HG03457 (cell line): ENCODE data around the gene PLA2G1B.

Source experiments
- ATAC-seq: cut with Tn5 transposase; IDR thresholded peaks from one replicate; pipeline ENCODE4 v1.9.1; 2021; ENCODE audit warnings: moderate number of reproducible peaks; ENCODE audit not compliant: unreplicated experiment

The PLA2G1B gene

DNA sequence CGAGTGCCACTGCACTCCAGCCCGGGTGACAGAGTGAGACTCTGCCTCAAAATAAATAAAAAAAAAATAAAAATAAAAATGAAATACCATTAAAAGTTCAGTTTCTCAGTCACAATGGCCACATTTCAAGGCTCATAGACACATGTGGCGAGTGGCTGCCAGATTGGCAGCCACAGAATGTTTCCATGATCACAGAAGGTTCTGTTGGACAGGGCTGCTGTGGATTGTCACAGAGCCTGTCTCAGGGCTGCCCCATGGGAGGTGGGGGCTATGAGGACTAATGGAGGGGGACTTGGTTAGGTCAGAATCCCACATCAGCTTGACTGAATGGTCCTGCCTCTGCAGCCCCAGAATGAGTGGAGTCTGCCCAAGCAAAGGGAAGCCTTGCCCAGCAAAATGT lies 3.8 kb upstream of the PLA2G1B start:
- ATAC-seq = no peak

- no peak for ATAC-seq
These were observed 649 bp upstream of the PLA2G1B start for GRCh38 chr12:120328228-120328627.

DNA sequence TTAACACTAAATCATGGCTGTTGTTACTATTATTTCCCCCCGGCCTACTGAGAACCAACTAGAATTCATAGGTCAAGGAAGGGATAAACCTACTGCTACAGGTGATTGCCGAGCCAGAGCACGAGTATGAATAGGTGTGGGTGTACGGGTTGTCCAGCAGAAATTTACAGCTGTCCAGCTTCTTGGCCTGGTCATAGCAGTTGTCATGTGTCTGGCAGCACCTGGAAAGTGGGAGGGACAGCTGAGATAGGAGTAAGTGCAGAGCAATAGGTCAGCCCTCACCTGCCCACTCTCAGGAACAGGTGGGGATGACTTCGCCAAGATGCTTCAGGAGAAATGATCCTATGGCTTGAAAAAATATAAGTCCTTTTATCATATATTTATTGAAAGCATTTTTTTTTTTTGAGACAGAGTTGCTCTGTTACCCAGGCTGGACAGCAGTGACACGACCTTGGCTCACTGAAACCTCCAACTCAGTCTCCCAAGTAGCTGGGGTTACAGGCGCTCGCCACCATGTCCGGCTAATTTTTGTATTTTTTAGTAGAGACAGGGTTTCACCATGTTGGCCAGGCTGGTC lies 2.6 kb downstream of the PLA2G1B start:
- ATAC-seq = no peak

- ATAC-seq = no peak
These were observed 3.8 kb downstream of the PLA2G1B start for GRCh38 chr12:120323772-120324171.

DNA sequence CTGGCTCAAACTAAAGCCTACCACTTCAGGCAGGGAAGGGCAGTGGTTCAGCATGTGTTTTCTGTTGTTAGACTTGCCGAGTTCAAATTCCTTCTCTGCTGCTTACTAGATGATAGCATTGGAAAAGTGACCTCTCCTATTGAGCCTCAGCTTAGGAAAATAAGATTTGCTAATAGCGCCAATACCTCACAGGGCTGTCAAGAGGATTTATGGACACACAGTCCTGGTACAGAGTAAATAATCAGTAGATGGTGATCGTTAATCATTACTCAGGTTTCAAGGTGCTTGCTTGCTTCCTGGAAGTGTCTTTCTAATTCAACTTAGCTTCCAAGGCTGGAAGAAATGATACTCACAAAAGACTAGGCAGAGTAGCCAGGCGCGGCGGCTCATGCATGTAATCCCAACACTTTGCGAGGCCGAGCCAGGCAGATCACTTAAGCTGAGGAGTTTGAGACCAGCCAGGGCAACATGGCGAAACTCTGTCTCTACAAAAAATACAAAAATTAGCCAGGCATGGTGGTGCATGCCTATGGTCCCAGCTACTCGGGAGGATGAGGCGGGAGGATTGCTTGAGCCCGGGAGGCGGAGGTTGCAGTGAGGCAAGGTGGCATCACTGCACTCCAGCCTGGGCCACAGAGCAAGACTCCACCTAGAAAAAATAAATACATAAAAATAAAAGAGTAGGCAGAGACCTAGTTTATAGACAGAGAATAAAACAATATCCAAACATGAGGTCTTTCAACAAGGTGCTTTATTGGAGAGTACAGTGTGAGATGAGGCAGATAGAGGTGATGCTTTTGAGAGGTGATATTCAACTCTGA lies 6.0 kb downstream of the PLA2G1B start:
- ATAC-seq = no peak

DNA sequence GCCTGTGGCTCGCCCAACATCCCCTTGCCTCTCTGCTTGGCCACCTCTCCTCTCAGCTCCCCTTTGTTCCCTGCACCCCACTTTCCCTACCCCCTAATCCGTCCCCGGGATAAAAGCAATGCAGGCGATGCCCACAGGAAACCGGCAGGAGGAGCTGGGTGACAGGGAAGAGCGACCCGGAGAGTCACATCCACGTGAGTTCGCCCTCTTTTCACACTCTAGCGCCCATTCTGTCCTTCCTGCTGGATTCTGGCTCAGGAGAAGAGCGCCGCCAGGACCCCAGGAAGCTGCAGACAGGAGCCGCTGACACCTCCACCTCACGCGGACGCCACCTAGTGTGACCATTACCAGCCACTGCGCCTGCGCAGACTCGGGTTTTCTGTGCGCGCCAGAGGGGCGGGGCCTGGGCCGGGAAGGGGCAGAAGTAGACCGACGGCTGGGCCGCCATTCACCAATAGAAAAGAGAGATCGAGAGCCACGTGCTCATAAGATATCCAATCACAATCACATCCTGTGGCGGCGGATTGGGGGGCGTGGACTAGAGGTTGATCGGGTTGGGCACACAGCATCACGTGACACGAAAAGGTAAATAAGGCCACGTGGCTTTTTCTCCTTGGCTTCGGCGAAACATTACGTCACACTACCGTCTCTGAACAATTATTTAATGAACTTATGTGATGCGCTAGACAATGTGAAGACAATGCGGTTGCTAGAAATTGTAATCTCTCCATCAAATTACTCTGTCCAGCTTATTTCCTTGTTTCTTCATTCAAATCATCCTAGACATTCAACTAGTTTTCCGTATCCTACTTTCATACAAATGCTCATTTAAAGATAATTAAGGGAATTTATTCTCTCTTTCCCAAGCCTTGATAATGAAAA lies 10.1 kb downstream of the PLA2G1B start:
- peak; percentile 91 for ATAC-seq

DNA sequence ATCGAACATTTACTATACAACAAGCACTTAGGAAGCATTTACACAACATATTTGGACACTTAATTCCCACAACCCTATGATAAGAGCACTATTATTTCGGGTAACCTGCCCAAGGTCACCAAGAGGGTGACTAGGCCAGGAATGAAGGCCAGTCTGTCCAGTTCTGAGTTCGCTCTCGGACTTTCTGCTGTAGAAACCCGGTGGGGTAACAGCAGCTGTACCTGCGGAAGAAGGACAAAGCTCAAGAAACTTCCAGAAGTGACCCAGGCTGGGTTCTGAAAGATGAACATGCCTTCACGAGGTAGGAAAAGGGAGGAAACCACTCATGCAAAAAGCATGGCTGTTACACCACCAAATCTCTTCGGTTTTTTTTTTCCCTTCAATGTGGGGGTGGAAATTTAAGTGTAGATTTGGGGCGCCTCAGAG lies 10.8 kb downstream of the PLA2G1B start:
- no peak for ATAC-seq

GRCh38 chr12:120314220-120314619 lies 13.4 kb downstream of the PLA2G1B start:
- ATAC-seq = no peak

DNA sequence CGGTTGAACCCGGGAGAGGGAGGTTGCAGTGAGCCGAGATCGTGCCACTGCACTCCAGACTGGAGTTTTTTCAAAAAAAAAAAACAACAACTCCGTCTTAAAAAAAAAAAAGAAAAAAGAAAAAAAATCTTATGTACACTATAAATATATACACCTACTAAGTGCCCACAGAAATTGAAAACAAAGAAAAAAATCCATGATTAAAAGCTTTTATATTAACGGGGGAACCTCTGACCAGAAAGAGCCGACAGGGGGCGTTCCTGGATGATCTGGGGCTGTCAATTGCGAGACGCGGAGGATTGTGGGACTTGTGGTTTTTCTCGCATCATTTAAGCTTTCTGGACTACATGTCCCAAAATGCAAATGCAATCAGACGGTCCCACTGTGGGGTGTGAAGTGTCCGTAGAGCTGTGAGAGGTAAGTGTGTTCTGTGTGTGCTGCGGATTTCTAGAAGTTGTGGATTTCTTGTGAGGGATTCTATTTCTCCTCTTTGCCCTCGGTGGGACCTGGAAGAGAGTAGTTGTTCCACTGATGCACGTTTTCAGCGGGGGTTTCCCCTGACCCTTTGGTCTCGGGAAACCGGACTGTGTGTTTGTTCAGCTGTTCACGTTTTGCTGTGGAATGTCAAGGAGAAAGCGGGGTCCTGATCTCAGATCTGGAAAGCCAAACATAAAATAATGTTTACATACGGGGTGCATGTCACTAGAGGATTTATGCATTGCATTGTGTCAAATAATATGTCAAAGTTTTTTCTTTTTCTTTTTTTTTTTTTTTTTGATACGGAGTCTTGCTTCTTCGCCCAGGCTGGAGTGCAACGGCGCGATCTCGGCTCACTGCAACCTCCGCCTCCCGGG lies 25.4 kb downstream of the PLA2G1B start, which contains the start of gene SIRT4:
Gene SIRT4 (plus strand): TSS at position 360 of the 854 bp plus-strand sequence. CDS start 1,241 bp downstream, outside the sequence.
- ATAC-seq = peak; percentile 91

- no peak for ATAC-seq
These were observed 34.7 kb downstream of the PLA2G1B start, which contains the start of gene RNU4-1 for GRCh38 chr12:120292661-120293531. Gene RNU4-1 (minus strand): TSS chr12:120293237.

DNA sequence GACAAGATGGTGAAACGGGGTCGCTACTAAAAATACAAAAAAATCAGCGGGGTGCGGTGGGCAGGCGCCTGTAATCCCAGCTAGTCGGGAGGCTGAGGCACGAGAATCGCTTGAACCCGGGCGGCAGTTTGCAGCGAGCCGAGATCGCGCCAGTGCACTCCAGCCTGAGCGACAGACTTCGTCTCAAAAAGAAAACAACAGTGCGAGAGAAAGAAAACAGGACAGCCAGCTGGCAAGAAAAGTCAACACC lies 35.2 kb downstream of the PLA2G1B start:
- ATAC-seq = no peak

DNA sequence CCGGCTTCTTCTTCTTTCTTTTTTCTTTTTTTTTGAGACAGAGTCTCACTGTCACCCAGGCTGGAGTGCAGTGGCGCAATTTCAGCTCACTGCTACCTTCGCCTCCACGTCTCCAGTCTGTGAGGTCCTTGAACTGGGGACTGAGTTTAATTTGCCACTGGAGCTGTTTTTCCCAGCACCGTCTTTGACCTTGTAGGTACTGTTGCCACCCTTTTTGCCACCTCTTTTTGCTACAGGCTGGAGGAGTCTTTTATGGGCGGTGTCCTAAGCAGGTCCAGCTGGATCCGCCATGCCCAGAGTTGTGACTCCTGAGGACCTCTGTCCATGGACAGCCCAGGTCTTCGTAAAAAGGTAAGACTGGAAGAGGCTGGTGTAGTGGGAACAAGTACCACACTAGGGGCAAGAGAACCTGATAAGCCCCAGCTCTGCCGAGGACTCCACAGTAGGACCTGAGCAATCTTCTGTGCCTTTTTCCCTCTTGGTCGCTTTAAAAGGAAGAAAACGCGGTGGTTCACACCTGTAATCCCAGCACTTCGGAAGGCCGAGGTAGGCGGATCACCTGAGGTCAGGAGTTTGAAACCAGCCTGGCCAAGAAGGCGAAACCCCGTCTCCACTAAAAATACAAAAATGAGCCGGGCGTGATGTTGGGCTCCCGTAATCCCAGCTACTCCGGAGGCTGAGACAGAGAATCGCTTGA lies 36.8 kb downstream of the PLA2G1B start:
- ATAC-seq = no peak

DNA sequence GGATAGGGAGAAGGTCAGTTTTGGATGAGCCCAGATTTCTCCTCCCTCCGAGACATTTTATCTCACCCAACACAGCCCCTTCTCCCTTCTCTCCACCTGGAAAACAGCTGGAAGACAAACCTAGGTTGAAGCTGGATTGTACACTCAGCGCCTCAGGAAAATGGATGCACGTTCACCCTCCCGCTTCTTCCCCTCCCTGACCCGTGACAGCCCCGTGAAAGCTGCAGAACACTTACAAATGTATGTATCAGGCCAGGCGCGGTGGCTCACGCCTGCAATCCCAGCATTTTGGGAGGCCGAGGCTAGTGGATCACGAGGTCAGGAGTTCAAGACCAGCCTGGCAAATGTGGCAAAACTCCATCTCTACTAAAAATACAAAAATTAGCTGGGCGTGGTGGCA lies 40.1 kb downstream of the PLA2G1B start:
- ATAC-seq = no peak

GRCh38 chr12:120286768-120287490 lies 40.6 kb downstream of the PLA2G1B start:
- no peak for ATAC-seq

GRCh38 chr12:120284381-120284780 lies 43.2 kb downstream of the PLA2G1B start:
- no peak for ATAC-seq

DNA sequence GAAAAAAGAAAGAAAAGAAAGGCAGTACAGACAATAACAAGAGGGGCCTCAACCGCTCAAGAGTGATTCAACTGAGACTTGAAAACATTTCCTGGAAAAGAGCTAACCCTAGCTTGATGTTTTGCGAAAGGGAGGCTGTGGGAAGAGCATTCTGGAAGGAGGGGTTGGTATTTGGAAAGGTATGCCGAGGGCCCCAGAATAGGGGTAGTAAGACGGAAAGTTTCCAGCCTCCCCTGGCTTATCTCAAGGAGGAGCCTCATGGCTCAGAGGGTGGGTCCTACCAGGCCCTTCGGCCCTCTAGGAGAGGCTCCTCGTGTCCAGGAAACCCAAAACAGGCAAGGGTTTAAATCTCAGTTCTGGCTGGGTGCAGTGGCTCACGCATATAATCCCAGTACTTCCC lies 44.3 kb downstream of the PLA2G1B start:
- no peak for ATAC-seq

DNA sequence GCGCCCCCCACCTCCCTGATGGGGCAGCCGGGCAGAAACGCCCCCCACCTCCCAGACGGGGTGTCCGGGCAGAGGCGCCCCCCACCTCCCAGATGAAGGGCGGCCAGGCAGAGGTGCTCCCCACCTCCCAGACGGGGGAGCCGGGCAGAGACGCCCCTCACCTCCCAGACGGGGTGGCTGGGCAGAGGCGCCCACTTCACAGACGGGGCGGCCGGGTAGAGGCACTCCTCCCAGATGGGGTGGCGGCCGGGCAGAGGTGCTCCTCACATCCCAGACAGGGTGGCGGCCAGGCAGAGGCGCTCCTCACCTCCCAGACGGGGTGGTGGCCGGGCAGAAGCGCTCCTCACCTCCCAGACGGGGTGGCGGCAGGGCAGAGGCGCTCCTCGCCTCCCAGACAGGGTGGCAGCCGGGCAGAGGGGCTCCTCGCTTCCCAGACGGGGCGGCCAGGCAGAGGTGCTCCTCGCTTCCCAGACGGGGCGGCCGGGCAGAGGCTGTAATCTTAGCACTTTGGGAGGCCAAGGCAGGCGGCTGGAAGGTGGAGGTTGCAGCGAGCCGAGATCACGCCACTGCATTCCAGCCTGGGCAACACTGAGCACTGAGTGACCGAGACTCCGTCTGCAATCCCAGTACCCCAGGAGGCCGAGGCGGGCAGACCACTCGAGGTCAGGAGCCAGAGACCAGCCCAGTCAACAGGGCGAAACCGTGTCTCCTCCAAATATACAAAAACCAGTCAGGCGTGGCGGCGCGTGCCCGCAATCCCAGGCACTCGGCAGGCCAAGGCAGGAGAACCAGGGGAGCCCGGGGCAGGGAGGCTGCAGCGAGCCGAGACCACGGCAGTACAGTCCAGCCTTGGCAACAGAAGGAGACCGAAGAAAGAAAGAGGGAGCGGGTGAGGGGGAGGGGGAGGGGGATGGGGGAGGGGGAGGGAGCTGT lies 49.2 kb downstream of the PLA2G1B start:
- ATAC-seq = no peak
